Breast epithelium (tissue), 4 donors: Measurements from ENCODE around the gene KCNH1. TPM values are rescaled to one million over a fixed set of nuclear protein-coding genes. Genes with fewer than 3 reads are reported as not detected.

ENCODE experiments used
- DNase-seq, 2 donors: peaks; one replicate each; pipeline ENCODE4 v3.0.0-alpha.2; 2019; ENCODE audit warnings: low spot score in 2 of 2
- H3K27ac ChIP-seq, 2 donors: fragments of 200-600 bp; sonication (generic) in 1 of 2; one replicate each; pipeline ENCODE4 v1.5.1; 2016 to 2019; ENCODE audit warnings: mild to moderate bottlenecking in 1 of 2
- H3K27me3 ChIP-seq, 2 donors: fragments of 200-600 bp; sonication (generic) in 1 of 2; one replicate each; pipeline versions ENCODE4 v1.5.1 to v1.6.0; 2017 to 2019; ENCODE audit warnings: control low read depth in 1 of 2, mild to moderate bottlenecking in 1 of 2
- H3K36me3 ChIP-seq: fragments of 200-600 bp; one replicate; pipeline ENCODE4 v1.5.1; 2019
- H3K4me1 ChIP-seq, 2 donors: fragments of 200-600 bp; sonication (generic); one replicate each; pipeline ENCODE4 v1.5.1; 2016 to 2019; ENCODE audit warnings: control low read depth in 1 of 2
- H3K4me3 ChIP-seq, 3 donors: fragments of 200-600 bp; sonication (generic); 1 replicate in 2 of 3; 2 replicates in 1 of 3; pipeline ENCODE4 v1.5.1; 2016 to 2019; ENCODE audit warnings: mild to moderate bottlenecking in 3 of 3, moderate library complexity in 2 of 3
- H3K9me3 ChIP-seq, 2 donors: fragments of 200-600 bp; sonication (generic) in 1 of 2; one replicate each; pipeline ENCODE4 v1.5.1; 2016 to 2019; ENCODE audit warnings: control low read depth in 1 of 2
- CTCF ChIP-seq, 3 donors: fragments of 450-650 bp; IDR thresholded peaks; one replicate each; pipeline ENCODE4 v1.5.1; 2016 to 2017; ENCODE audit warnings: antibody characterized with exemption in 3 of 3, mild to moderate bottlenecking in 3 of 3, moderate library complexity in 3 of 3
- POLR2A ChIP-seq: fragments of 450-650 bp; IDR thresholded peaks from one replicate; pipeline ENCODE4 v1.6.1; 2016; ENCODE audit warnings: antibody characterized with exemption, mild to moderate bottlenecking, moderate library complexity
- POLR2AphosphoS5 ChIP-seq, 3 donors: sonication (generic); formaldehyde crosslinking; IDR thresholded peaks; one replicate each; pipeline ENCODE4 v1.6.1; 2017; ENCODE audit warnings: antibody characterized with exemption in 3 of 3
- intact Hi-C: fragments of 100-400 bp; cut with DNase I; formaldehyde crosslinking; loops from one replicate; pipeline ENCODE4 v1.15.1; 2023; ENCODE audit warnings: low total_unique reads
- total RNA-seq, 3 donors: library from RNA; depleted of rRNA; stranded (reverse); fragments of >200 nt; gene quantifications; one replicate each; pipeline ENCODE4 v1.1.0, GENCODE V29; 2016

KCNH1 gene
- total RNA-seq, 3 donors from 2014 or later, result 0.32 to 1.3 TPM; not detected in 1

GRCh38 chr1:210751911-210752310, 382.0 kb downstream of the KCNH1 start:
- intact Hi-C loops, result no loop called here
- DNase-seq, result no peak
- no peaks in the 10 kb centered on the region for H3K4me1 ChIP-seq
- no peaks in the 10 kb centered on the region for H3K9me3 ChIP-seq
- H3K4me3 ChIP-seq, result no peak overlapping the region
- TF ChIP-seq CTCF (IDR thresholded peaks at IDR 0.05) (no peak), POLR2AphosphoS5 (IDR thresholded peaks at IDR 0.05) (no peak), POLR2A (no peak)
- no peak overlapping the region for H3K27ac ChIP-seq
- H3K27me3 ChIP-seq, result no peaks in the 10 kb centered on the region
- no peaks in the 10 kb centered on the region for H3K36me3 ChIP-seq

- intact Hi-C loops, result no loop called here
- Histone ChIP-seq H3K4me1 (no peaks in the 10 kb centered on the region), H3K36me3 (no peaks in the 10 kb centered on the region), H3K4me3 (no peak overlapping the region), H3K27ac (no peak overlapping the region), H3K9me3 (no peaks in the 10 kb centered on the region), H3K27me3 (no peaks in the 10 kb centered on the region)
- no peak for TF ChIP-seq POLR2AphosphoS5 (IDR thresholded peaks at IDR 0.05)
- TF ChIP-seq CTCF (IDR thresholded peaks at IDR 0.05), result no peak
- no peak for TF ChIP-seq POLR2A
- no peak for DNase-seq
Observed at GRCh38 chr1:210750468-210750867, 383.5 kb downstream of the KCNH1 start.

- H3K4me1 ChIP-seq, result no peaks in the 10 kb centered on the region
- TF ChIP-seq POLR2A (no peak), CTCF (IDR thresholded peaks at IDR 0.05) (no peak), POLR2AphosphoS5 (IDR thresholded peaks at IDR 0.05) (no peak)
- H3K4me3 ChIP-seq, result no peak overlapping the region
- no peak overlapping the region for H3K27ac ChIP-seq
- no peak for DNase-seq
- no peaks in the 10 kb centered on the region for H3K9me3 ChIP-seq
- H3K36me3 ChIP-seq, result no peaks in the 10 kb centered on the region
- H3K27me3 ChIP-seq, result no peaks in the 10 kb centered on the region
- intact Hi-C loops, result no loop called here
Observed at GRCh38 chr1:210748796-210749195, 385.2 kb downstream of the KCNH1 start.

- Histone ChIP-seq H3K27ac (no peak overlapping the region), H3K9me3 (no peaks in the 10 kb centered on the region), H3K36me3 (no peaks in the 10 kb centered on the region), H3K27me3 (no peaks in the 10 kb centered on the region), H3K4me3 (no peak overlapping the region), H3K4me1 (no peaks in the 10 kb centered on the region)
- DNase-seq, result no peak
- intact Hi-C loops, result no loop called here
- no peak for TF ChIP-seq CTCF (IDR thresholded peaks at IDR 0.05)
- no peak for TF ChIP-seq POLR2A
Observed at GRCh38 chr1:210747890-210748289, 386.1 kb downstream of the KCNH1 start.

GRCh38 chr1:210747112-210747511, 386.8 kb downstream of the KCNH1 start:
- H3K4me3 ChIP-seq, result no peak overlapping the region
- no peaks in the 10 kb centered on the region for H3K9me3 ChIP-seq
- H3K27me3 ChIP-seq, result no peaks in the 10 kb centered on the region
- no peaks in the 10 kb centered on the region for H3K4me1 ChIP-seq
- DNase-seq, result no peak
- H3K36me3 ChIP-seq, result no peaks in the 10 kb centered on the region
- intact Hi-C loops, result no loop called here
- TF ChIP-seq POLR2AphosphoS5 (IDR thresholded peaks at IDR 0.05) (no peak), CTCF (IDR thresholded peaks at IDR 0.05) (no peak), POLR2A (no peak)
- no peak overlapping the region for H3K27ac ChIP-seq
